Left kidney (tissue), 2 donors: ENCODE data around the gene ZNF467. TPM values are rescaled to one million over a fixed set of nuclear protein-coding genes. Genes with fewer than 3 reads are reported as not detected.
A peak's percentile ranks its signal among the peaks of the same experiment; 100 is the strongest.

Source experiments
- DNase-seq: peaks from one replicate; pipeline ENCODE4 v3.0.0-alpha.2; 2013
- polyA plus RNA-seq: library from polyadenylated mRNA; unstranded; fragments of 120-200 nt; gene quantifications from one replicate; pipeline ENCODE4 v1.2.1, GENCODE V29; 2013; ENCODE audit not compliant: insufficient read length

ZNF467 gene
- polyA plus RNA-seq, 1 donor: 27.8 TPM

GRCh38 chr7:149750122-149750845 lies 23.1 kb downstream of the ZNF467 start:
- no peak for DNase-seq

GRCh38 chr7:149748076-149748874 lies 25.1 kb downstream of the ZNF467 start:
- DNase-seq: no peak

DNA sequence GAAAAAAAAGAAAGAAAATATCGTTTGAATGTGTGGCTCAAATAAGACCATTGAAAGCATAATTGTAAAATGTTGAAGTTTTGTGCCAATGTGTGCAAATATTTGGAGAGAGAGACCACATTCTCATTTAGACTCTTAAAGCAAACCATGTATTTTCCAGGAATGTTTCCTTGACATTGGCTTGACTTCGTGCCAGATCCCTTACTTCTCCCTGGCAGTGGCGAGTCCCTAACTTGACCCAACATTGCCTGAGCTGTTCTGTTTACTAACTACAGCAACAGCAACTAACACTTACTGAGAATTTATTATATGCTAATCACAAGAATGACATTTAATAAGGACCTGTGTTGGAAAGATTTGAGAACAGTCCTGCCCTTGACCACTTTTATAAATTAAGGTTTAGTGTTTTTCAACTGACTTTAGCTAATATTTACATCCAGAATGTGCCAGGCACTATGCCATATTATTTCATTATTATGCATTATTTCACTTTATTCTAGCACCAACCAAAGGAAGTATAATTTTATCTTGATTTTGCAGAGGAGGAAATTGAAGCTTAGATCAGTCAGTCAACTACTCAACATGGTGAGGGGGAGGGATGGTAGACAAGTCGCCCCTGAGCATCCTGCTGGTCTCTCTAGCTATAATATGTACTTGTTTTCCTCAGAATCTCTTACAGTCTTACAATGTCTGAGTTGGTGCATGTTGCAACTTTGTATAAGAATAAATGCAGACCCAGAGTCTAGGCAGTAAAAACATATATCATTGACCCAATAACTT lies 29.7 kb downstream of the ZNF467 start:
- no peak for DNase-seq

- peak; percentile 71 for DNase-seq
Observed at GRCh38 chr7:149742075-149742701, 31.2 kb downstream of the ZNF467 start.

DNA sequence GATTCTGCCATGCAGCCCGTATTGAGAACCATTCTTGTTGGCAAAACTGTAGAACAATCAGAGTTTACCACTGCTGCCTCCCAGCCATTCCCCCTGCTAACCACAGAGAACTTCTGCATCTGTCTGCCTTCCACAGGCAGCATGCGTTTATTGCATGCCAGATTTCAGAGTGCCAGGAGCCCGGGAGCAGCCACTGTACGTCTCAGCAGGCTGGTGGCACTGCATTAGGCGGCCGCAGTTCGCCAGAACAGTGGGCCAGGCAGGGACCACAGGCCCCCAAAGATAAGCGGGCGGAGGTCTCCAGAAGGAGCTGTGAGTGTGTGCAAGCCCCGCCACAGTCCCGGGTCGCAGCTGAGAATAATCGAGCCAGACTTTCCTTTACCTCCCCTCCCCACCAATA lies 31.8 kb downstream of the ZNF467 start:
- no peak for DNase-seq

- DNase-seq: no peak
Observed at GRCh38 chr7:149736478-149737360, 36.7 kb downstream of the ZNF467 start.

GRCh38 chr7:149735779-149736477 lies 37.5 kb downstream of the ZNF467 start:
- DNase-seq: no peak

GRCh38 chr7:149735181-149735602 lies 38.2 kb downstream of the ZNF467 start:
- DNase-seq: no peak

- DNase-seq: no peak
Observed at GRCh38 chr7:149734791-149735075, 38.7 kb downstream of the ZNF467 start.

- no peak for DNase-seq
Observed at GRCh38 chr7:149733924-149734790, 39.2 kb downstream of the ZNF467 start.

DNA sequence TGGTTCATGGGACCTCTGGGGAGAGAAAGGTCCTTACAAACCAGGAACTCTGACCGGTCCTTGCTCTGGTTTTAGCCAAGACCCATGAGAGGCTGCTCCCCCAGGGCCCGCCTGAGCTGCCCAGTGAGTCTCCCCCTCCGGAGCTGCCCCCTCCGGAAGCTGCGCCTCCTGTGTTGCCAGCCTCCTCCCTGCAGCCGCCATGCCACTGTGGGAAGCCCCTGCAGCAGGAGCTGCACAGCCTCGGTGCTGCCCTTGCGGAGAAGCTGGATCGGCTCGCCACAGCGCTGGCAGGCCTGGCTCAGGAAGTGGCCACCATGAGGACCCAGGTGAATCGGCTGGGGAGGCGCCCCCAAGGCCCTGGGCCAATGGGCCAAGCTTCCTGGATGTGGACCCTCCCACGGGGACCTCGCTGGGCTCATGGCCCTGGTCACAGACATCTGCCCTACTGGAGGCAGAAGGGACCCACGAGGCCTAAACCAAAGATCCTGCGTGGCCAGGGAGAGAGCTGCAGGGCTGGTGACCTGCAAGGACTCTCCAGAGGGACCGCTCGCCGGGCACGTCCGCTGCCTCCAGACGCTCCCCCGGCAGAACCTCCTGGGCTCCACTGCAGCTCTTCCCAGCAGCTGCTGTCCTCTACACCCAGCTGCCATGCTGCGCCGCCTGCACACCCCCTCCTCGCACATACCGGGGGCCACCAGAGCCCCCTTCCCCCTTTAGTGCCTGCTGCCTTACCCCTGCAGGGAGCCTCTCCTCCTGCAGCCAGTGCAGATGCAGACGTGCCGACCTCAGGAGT lies 40.1 kb downstream of the ZNF467 start:
- no peak for DNase-seq

DNA sequence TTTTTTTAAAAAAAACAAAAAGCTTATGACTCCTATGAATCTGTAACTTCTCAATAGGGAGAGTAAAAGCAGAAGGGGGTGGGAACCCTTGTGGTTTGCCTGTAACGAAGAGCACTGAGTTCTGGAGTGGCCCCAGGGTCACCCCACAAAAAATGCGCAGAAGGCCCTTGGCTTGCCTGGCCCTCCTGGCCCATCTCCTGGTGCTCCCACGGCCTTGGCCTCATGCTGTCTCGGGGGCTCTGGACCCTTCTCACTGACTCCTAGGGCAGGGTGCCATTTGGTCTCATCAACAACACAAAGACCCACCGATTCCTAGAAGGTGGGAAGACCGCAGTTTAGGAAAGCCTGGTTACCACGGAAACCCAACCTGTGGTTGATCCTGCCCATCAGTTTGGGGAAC lies 40.8 kb downstream of the ZNF467 start:
- DNase-seq: no peak

GRCh38 chr7:149732111-149732561 lies 41.3 kb downstream of the ZNF467 start:
- DNase-seq: no peak

DNA sequence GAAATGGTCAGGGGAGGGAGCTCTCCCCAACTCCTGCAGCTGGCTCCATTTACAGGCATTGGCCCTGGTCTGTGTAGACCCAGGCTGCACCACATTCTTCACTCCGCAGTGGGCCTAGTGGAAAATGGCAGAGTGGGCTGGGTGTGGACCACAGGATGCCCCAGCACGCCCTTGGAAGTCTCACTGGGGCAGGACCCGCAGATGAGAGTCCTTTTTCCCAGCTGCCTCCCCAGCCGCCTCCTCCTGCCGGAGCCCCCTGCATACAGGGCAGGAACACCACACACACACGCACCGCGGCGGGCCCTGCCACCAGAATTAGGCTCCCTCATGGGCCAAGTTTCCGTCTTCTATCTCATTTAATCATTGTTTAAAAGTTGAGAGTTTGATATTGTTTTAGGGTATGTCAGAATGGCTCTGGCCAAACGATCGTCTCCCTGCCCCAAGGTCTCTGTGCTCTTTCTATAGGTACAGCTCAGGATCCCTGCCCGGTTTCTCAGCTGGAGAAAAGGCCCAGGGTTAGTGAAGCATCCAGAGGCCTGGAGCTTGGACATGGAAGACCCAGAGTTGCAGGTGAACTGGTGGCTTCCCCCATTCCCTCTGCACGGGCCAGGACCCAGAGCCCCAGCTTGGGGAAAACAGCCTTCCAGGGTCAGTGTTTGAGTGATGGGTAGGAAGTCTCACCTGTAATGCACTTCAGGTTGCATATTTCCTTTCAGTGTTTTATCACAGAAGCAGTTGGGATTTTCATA lies 42.0 kb downstream of the ZNF467 start:
- no peak for DNase-seq

- DNase-seq: no peak
Observed at GRCh38 chr7:149729983-149730801, 43.2 kb downstream of the ZNF467 start.

- no peak for DNase-seq
Observed at GRCh38 chr7:149729586-149729982, 43.8 kb downstream of the ZNF467 start.
